Cerebellar cortex (tissue), 1 donor: Measurements from ENCODE around the gene DCLRE1C.
A peak's percentile ranks its signal among the peaks of the same experiment; 100 is the strongest.
"Not testable (repeated sequence)": the region's sequence is repeated elsewhere in the genome, so short reads cannot be mapped to it uniquely, and the experiment has no call there.

ENCODE experiments used
- DNase-seq: peaks from one replicate; pipeline ENCODE4 v3.0.0-alpha.2; 2015; ENCODE audit warnings: low spot score

DCLRE1C gene

DNA sequence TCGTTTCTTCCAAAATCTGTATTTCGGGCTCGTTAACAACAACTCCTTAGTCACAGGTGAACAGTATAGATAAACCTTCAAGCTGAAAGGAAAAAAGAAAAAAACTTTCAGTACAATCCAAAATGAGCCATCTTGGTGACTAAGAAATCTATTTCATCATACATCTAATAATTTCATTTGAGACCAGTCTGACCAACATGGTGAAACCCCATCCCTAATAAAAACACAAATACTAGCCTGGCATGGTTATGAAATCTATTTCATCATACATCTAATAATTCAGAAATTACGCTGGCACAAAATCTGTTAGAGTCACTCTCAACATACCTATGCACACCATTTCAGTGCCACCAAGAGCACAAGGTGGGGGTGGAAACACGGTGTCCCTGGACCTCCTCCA is 8.8 kb downstream of the DCLRE1C start:
- DNase-seq: no peak

DNA sequence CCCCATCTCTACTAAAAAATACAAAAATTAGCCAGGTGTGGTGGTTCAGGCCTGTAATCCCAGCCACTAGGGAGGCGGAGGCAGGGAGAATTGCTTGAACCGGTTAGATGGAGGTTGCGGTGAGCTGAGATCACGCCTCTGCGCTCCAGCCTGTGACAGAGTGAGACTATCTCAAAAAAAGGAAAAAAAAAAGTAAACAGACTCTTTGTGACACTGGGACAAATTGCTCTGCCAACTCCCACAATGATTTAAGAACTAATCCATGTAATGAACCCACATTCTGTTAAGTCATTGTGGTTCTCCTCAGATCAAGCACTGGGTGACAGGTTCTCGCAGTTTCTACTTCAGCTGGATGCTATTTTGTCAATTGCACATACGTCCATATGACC is 11.0 kb downstream of the DCLRE1C start:
- DNase-seq: not testable (repeated sequence)

DNA sequence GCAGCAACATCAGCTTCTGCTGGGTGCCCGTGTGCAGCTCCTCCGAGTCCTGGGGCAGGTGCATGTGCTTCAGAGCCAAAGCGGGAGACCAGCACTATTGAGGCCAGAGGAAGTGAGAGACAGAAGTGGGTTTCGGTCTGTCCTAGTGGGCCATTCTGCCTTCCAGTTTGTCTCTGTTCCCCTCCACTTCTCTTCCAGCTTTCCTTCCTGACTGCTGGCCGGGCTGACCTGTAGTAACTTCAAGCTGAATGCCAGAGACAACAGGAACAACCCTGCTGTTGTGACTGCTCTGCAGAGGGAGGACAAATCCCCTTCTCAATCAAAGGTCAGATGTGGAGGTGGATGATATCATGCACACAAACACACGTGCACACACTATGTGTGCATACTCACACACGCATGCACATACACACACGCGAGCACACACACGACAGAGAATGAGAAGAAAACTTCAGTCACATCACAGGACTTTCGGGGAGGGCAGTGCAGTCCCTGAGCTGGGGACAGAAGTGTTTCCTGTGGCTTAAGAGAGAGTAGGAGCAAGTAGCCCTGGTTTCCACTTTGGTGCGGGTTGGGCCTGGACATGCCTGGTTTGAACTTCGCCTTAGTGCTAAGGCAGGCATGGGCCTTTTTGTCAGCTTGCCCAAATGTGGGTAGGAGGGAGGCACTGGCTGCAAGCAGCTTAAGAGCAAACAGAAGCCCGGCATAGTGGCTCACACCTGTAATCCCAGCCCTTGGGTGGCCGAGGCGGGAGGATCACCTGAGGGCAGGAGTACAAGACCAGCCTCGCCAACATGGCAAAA is 11.5 kb downstream of the DCLRE1C start:
- not testable (repeated sequence) for DNase-seq

DNA sequence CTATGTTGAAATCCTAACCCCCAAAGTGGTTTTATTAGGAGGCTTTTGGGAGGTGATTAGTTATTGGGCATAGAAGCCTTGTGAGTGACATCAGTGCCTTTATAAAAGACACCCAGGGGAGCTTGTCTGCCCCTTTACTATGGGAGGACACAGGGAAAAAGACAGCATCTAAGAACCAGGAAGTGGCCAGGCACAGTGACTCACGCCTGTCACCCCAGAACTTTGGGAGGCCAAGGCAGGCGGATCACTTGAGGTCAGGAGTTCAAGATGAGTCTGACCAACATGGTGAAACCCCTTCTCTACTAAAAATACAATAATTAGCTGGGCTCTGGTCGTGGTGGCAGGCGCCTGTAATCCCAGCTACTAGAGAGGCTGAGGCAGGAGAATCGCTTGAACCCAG is 14.9 kb downstream of the DCLRE1C start:
- DNase-seq: not testable (repeated sequence)

DNA sequence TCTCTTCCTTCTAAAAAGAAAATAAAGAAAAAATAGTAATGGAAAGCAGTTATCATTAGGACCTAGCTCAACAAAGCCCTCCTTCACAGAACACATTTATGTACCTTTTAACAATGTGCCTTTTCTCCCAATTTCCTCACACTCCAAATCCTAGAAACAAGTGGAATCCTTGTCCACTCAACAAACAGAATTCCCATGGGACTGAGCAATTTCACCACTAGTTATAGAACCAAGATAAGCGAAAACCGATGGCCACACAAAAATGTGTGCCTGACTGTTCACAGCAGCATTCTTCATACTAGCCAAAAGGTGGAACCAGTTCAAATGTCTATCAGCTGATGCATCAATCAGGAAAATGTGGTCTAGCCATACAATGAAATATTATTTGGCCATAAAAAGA is 17.3 kb downstream of the DCLRE1C start:
- no peak for DNase-seq

DNA sequence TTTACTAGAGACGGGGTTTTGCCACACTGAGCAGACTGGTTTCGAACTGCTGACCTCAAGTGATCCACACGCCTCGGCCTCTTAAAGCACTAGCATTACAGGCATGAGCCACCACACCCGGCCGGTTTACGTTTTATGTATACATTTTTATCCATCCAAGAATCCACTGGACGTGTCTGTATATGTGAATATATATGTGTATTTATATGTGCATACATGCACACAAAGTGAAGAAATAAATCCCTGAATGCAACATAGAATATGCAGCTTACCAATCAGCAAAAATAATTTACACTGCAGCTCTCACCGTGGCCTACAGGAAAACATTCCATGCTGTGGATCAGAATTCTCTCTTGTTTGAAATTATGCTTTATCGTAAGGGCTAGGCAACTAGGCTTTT is 23.3 kb downstream of the DCLRE1C start:
- DNase-seq: no peak

DNA sequence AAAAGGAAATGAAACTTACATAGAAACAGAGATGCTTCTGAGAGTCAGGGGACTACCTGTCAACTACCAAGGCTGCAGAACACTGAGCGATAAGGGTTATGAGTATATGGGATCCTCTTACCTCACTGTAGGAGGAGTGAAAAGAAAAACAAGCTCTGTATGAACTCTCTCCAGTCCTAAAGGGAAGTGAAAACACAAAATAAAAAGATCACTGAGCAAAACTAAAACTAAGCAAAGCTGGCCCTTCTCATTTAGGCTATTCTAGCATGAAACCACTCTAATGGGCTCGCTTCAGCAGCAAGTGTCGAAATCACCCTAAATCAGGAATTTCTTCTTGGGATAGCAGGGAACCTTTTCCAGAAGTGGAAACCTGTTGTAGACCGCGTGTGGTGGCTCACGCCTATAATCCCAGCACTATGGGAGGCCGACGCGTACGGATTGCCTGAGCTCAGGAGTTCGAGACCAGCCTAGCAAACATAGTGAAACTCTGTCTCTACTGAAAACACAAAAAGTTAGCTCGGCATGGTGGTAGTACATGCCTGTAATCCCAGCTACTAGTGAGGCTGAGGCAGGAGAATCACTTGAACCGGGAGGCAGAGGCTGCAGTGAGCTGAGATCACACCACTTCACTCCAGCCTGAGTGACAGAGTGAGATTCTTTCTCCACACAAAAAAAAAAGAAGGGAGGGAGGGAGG is 27.0 kb downstream of the DCLRE1C start:
- DNase-seq: no peak

DNA sequence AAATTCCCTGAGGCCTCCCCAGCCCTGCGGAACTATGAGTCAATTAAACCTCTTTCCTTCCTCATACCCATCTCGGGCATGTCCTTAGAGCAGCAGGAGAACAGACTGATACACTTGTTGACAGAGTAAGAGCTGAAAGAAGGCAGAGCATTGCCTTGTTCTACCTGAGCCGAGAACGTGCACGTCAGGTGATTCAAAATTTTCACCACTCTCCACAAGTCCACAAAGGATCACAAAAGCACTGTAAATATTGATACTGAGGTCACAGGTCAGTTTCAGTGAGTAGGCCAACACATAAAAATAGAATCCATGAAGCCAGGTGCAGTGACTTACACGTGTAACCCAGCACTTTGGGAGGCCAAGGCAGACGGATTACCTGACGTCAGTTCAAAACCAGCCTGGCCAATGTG is 27.8 kb downstream of the DCLRE1C start:
- no peak for DNase-seq

DNA sequence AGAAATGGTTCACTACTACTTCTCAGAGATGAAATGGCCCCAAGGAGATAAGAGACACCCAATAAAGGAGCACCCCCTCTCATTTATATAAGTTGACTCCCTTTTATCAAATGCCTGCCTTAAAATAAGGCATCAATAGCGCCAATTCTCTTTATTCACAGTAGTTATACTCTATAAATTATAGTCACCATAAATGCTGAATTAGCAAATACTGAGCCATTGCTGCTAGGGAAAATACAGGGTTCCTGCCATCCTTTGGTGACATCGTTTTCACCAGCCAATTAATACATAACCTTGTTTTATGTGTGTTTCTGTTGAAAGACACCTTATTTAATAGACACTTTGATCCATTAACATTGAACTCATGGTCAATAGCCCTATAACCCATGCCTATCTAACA is 28.6 kb downstream of the DCLRE1C start:
- DNase-seq: no peak

DNA sequence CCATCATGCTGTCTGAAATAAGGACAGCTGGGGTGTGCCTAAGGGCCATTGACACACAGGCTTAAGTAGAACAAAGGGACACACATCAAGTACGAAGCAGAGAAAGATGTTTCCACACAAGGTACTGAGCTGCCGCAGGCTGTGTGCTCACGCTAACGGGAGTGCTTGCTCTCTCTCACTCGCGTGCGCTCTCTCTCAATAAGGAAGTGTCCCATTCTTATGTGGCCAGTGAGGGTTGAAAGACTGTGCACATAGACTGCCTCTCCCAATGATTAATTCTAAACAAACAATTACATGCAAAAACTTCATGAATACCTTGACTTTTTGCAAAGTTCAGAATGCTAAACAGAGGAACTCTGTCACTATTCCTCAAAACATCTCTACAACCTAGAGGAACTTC is 29.9 kb downstream of the DCLRE1C start:
- DNase-seq: no peak

DNA sequence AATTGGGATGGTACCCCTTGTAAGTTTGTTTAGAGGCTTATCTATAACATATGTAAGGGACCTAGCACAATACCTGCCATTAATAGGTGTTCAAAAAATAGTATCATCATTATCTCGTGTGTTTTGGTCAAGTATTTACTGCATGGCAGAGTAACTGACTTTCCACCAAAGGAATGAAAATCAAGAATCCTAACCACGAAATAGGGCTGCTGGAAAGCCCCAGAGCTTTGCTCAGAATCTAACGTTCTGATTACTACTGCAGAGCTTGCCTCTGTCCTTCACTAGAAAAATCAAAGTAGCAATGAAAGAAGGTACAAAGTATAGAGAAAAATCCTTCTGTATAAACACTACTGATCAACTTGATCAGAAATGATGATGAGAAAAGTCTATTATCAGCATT is 34.9 kb downstream of the DCLRE1C start:
- DNase-seq: no peak

DNA sequence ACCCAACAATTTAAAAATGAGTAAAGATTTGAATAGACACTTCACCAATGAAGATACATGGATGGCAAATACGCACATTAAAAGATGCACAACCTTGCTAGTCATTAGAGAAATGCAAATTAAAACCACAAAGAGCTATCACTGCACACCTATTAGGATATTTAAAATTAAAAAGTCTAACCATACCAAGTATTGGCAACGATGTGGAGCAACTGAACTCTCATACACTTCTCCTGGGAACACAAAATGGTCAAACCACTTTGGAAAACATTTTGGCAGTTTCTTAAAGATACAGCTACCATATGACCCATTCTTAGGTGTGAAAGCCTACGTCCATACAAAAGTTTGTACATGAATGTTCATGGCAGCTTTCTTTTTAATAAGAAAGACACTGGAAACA is 36.1 kb downstream of the DCLRE1C start:
- DNase-seq: no peak

DNA sequence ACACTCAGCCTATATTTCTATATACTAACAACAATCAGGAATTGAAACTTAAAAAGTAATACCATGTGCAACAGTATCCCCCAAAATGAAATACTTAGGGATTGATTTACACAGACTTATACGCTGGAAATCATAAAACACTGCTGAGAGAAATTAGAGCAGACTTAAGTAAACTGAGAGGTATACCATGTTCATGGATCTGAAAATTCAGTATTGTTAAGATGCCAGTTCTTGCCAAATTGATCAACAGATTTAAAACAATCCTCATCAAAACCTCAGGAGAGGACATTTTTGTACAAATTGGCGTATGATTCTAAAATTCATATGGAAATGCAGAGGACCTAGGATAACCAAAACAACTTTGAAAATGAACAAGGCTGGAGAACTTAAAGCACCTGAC is 37.3 kb downstream of the DCLRE1C start:
- DNase-seq: no peak

DNA sequence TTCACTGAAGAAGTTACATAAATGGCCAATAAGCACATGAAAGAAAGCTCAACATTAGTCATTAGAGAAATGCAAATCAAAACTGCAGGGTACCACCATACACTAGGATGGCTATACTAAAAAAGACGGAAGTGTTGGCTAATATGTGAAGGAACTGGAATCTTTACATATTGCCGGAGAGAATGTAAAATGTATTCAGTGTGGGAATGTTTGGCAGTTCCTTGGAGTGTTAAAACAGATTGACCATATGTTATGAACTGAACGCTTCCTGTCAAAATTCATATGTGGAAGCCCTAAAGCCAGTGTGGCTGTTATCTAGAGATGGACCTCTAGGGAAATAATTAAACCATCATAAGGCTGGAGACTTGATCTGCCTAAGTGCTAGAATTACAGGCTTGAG is 42.1 kb downstream of the DCLRE1C start:
- no peak for DNase-seq

DNA sequence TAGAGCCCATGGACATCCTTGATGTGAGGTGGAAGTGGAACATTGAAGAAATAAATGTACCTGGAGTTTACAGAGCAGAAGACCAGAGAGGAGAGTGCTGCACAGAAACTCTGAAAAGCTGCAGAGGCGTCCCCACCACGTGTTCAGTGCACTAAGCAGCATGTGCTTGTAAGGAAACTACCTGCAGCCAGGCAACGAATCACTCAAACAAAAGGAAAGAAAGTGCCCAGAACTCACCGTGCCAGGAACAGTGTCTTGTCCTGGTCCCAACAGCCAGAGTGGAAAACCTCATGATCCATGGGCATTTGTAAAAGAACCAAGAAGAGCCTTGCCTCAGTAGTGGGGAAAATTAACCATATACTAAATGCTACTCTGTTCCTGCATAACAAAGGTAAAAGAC is 42.9 kb downstream of the DCLRE1C start:
- no peak for DNase-seq

DNA sequence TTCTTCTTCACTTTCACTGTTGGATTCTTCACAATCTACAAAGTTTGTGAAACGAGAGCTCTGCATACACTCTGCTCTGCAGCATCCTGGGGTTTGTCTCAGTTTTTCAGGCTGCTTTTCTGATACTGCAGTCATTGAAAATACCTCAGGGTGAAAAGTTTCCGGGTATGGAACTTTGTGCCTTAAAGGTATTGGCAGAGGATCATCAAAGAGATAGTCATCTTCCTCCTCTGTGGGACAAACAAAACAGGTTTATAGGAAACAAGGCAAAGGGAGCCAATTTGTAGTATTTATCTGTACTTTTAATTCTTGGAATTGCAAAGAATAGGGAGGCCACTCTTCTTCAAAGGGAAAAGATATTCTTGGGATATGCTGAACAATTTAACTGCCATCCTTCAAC is 44.8 kb downstream of the DCLRE1C start:
- DNase-seq: no peak

DNA sequence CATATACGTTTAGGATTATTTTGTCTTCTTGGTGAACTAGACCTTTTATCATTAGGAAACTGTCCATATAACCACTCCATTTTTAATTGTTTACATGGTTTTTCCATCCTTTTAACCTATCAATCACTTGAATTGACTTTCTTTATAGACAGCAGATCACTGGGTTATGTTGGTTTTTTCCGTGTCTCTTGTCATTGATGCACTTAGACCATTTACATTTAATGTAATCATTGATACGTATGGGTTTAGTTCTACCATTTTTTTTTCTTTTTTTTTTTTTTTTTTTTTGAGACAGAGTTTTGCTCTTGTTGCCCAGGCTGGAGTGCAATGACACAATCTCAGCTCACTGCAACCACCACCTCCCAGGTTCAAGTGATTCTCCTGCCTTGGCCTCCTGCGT is 46.3 kb downstream of the DCLRE1C start:
- DNase-seq: not testable (repeated sequence)

DNA sequence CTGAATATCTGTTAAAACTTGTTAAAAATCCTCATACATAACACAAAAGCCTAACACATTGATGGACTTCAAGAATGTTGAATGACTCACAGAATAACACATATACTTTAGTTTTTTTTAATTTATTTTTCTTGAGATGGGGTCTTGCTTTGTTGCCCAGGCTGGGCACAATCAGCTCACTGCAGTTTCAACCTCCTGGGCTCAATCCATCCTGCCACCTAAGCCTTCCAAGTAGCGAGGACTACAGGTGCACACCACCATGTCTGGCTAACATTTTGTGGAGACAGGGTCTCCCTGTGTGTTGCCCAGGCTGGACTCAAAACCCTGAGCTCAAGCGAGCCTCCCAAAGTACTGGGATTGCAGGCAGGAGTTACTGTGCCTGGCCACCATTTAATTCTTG is 47.1 kb downstream of the DCLRE1C start:
- no peak for DNase-seq

DNA sequence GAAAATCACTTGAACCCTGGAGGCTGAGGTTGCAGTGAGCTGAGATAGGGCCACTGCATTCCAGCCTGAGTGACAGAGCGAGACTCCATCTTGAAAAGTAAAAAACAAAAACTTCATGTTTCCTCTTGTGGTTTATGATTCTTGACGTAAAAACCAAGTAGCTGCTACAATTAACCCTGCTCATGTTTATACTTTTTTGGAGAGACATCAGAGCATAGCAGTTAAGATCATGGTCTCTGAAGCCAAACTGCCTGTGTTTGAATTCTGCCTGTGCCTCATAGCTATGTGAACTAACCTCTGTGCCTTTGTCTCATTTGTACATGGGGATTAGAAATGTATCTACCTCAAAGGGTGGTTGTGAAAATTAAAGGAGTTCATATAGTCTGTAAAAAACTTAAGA is 48.0 kb downstream of the DCLRE1C start:
- DNase-seq: no peak

DNA sequence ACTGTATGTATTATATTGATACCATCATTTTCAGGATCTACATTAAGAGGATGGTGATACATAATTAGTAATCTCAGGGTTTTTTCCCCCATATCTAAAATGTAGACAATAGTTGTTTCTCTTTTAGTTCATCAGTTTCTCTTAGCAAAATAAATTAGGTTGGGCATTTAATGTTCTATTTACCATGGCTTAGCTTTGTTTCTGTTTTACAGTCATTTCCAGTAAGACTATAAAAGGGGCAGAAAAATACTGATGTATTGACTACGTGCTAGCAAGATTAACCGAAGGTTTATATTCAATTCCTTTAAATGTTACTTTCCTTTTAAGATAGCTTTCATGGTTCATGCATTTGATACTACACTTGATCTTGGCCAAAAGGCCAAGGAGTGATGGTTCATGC is 49.0 kb downstream of the DCLRE1C start:
- no peak for DNase-seq

DNA sequence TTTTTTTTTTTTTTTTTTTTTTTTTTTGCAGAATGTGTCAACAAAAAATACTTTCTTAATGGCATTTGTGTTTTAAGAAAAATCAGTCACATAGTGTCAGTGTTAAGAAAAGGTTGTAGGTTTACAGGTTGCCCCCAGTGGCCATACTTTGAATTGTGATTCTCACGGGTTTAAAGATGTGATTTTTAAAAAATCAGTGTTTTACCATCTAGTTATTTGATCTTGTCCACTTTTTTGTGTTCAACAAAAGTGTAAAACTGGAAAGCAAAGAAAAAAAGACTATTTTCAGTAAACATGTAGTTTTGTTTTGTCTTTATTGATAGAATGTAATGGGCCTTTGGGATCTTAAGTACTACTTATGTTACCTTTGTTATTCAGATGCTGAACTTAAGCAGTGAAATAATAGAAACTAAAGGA is 49.6 kb downstream of the DCLRE1C start:
- peak; percentile 34 for DNase-seq

DNA sequence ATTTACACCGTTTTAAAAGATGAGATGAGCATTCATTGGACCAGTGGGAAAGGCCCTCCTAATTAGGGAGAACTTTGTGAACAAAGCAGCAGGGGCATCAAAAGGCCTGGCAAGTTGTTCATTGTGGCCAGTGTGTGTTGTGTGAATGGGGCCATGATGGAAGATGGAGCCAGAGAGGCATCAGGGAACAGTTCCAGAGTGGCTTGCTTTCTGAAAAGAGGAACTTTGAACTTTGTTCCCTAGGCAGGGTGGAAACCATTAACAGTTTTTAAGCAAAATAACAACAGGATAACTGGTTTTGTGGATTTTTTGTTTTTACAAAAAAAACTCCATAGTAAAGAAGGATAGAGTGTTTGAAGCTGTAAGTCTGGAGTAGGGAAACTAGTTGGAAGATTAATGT is 62.7 kb downstream of the DCLRE1C start:
- DNase-seq: no peak

DNA sequence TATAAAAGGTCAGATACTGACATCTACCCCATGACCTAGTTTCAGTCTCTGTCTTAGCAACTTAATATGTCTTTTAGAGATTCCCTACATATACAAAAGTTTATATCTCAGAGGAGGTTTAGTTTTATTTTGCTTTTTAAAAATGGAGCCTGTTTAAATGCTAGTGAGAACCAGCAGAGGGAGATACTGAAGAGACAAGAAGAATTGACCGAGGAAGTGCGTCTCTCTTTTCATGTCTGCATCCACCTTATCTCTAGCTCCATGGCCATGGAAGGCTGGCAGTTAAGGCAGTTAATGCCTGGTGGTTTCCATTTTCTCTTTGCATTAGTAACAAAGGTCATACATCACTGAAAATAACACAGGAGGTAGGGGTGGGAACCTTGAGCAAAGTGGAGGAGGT is 64.6 kb downstream of the DCLRE1C start:
- peak; percentile 16 for DNase-seq

DNA sequence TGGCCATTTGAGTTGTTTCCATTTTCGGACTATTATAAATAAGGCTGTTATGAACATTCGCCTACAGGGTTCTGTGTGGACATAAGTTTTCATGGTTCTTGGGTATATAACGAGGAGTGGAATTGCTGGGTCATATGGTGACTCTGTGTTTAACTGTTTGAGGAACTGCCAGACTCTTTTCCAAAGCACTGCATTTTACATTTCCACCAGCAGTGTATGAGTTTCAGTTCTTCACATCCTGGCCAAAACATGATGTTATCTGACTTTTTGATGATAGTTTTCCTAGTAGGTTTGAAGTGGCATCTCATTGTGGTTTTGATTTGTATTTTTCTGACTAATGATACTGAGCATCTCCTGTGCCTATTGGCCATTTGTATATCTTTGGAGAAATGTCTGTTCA is 69.8 kb downstream of the DCLRE1C start:
- DNase-seq: no peak
